ENCODE results near the gene PRKAR1A.

Gene PRKAR1A

GRCh38 chr17:68599552-68600066 lies 87.4 kb downstream of the PRKAR1A start:
- Histone ChIP-seq H3K36me3 (ENCODE audit: control insufficient read depth, insufficient read depth, low read length) (no peaks in the 10 kb centered on the region), H3K4me3 (ENCODE audit: low read length) (peak overlapping the region; percentile 52), H3K27me3 (ENCODE audit: control insufficient read depth, insufficient read depth, low read length) (peaks cover 11% of the 10 kb centered on the region), H3K9me3 (ENCODE audit: control insufficient read depth, low read length) (no peaks in the 10 kb centered on the region), H3K9ac (ENCODE audit: low read length) (peak overlapping the region; percentile 66), H3K4me1 (ENCODE audit: control insufficient read depth, insufficient read depth, low read length) (peaks cover 3% of the 10 kb centered on the region)

- Histone ChIP-seq H3K4me1 (ENCODE audit: control insufficient read depth, insufficient read depth, low read length) (peaks cover 3% of the 10 kb centered on the region), H3K27me3 (ENCODE audit: control insufficient read depth, insufficient read depth, low read length) (peaks cover 11% of the 10 kb centered on the region), H3K9ac (ENCODE audit: low read length) (peak overlapping the region; percentile 66), H3K9me3 (ENCODE audit: control insufficient read depth, low read length) (no peaks in the 10 kb centered on the region), H3K36me3 (ENCODE audit: control insufficient read depth, insufficient read depth, low read length) (no peaks in the 10 kb centered on the region), H3K4me3 (ENCODE audit: low read length) (peak overlapping the region; percentile 52)
These were observed 88.1 kb downstream of the PRKAR1A start for GRCh38 chr17:68600067-68600930.

Data from mucosa of stomach (tissue), 1 donor.